HG03342 (cell line): ENCODE data around the gene PSMA7.

Source experiments
- ATAC-seq: cut with Tn5 transposase; IDR thresholded peaks from one replicate; pipeline ENCODE4 v1.9.1; 2021; ENCODE audit warnings: mild to moderate bottlenecking, moderate library complexity; ENCODE audit not compliant: unreplicated experiment

Gene PSMA7

GRCh38 chr20:62138912-62139311 is 4.3 kb downstream of the PSMA7 start:
- ATAC-seq, result no peak

- ATAC-seq, result no peak
Observed at GRCh38 chr20:62138204-62138543, 5.0 kb downstream of the PSMA7 start.

GRCh38 chr20:62137478-62138203 is 5.6 kb downstream of the PSMA7 start:
- no peak for ATAC-seq

GRCh38 chr20:62137092-62137384 is 6.2 kb downstream of the PSMA7 start:
- no peak for ATAC-seq

- no peak for ATAC-seq
Observed at GRCh38 chr20:62136283-62137091, 6.7 kb downstream of the PSMA7 start.

GRCh38 chr20:62135573-62136266 is 7.5 kb downstream of the PSMA7 start:
- ATAC-seq, result no peak

GRCh38 chr20:62134735-62135231 is 8.4 kb downstream of the PSMA7 start:
- no peak for ATAC-seq

GRCh38 chr20:62133864-62134263 is 9.3 kb downstream of the PSMA7 start:
- ATAC-seq, result no peak

- no peak for ATAC-seq
Observed at GRCh38 chr20:62133051-62133845, 9.9 kb downstream of the PSMA7 start.

GRCh38 chr20:62132421-62132820 is 10.8 kb downstream of the PSMA7 start:
- no peak for ATAC-seq

- no peak for ATAC-seq
Observed at GRCh38 chr20:62131560-62132320, 11.5 kb downstream of the PSMA7 start.

- no peak for ATAC-seq
Observed at GRCh38 chr20:62129731-62130531, 13.3 kb downstream of the PSMA7 start.

- no peak for ATAC-seq
Observed at GRCh38 chr20:62128502-62128901, 14.7 kb downstream of the PSMA7 start.

- no peak for ATAC-seq
Observed at GRCh38 chr20:62127799-62128198, 15.4 kb downstream of the PSMA7 start.

GRCh38 chr20:62126141-62126540 is 17.1 kb downstream of the PSMA7 start:
- no peak for ATAC-seq

- ATAC-seq, result no peak
Observed at GRCh38 chr20:62123450-62124118, 19.6 kb downstream of the PSMA7 start.

GRCh38 chr20:62122654-62123449 is 20.3 kb downstream of the PSMA7 start:
- peak; percentile 11 for ATAC-seq
